SU-DHL-6 (cell line): ENCODE data around the gene SLC38A8.

ENCODE experiments used
- H2AFZ ChIP-seq: fragments of 200-600 bp; sonication (generic); 2 replicates; pipeline ENCODE4 v1.6.1; 2014; ENCODE audit warnings: low read depth, mild to moderate bottlenecking, moderate library complexity, mixed read lengths, antibody characterized with exemption, low read length; ENCODE audit not compliant: severe bottlenecking
- H3F3A ChIP-seq: fragments of 200-600 bp; shearing (Covaris generic); 2 replicates; pipeline ENCODE4 v1.6.0; 2016; ENCODE audit warnings: antibody characterized with exemption, mild to moderate bottlenecking; ENCODE audit not compliant: insufficient read depth
- H3K27ac ChIP-seq: fragments of 200-600 bp; sonication (generic); 2 replicates; pipeline ENCODE4 v1.5.1; 2016; ENCODE audit warnings: low read depth, mild to moderate bottlenecking, low read length, moderate library complexity, mixed read lengths
- H3K27me3 ChIP-seq: fragments of 200-600 bp; sonication (generic), shearing (Covaris generic); 2 replicates; pipeline ENCODE4 v1.6.0; 2014; ENCODE audit warnings: mild to moderate bottlenecking, low read length
- H3K36me3 ChIP-seq: fragments of 200-600 bp; sonication (generic); 2 replicates; pipeline ENCODE4 v1.6.1; 2014; ENCODE audit warnings: mild to moderate bottlenecking, low read length, mixed read lengths
- H3K4me2 ChIP-seq: fragments of 300-600, 200-600 bp; shearing (Covaris generic), sonication (generic); 2 replicates; pipeline ENCODE4 v1.6.0; 2014; ENCODE audit warnings: low read length, low read depth, mild to moderate bottlenecking; ENCODE audit not compliant: poor library complexity, severe bottlenecking
- H3K4me3 ChIP-seq: fragments of 200-600 bp; sonication (generic); 2 replicates; pipeline ENCODE4 v1.5.1; 2014; ENCODE audit warnings: antibody characterized with exemption, low read length, mild to moderate bottlenecking, mixed read lengths; ENCODE audit not compliant: insufficient read depth, poor library complexity, severe bottlenecking
- H3K79me2 ChIP-seq: fragments of 200-600 bp; sonication (generic); 2 replicates; pipeline ENCODE4 v1.6.1; 2014; ENCODE audit warnings: mild to moderate bottlenecking, low read length, moderate library complexity; ENCODE audit not compliant: insufficient read depth
- H3K9ac ChIP-seq: fragments of 200-600 bp; sonication (generic); 2 replicates; pipeline ENCODE4 v1.7.0; 2014; ENCODE audit warnings: mild to moderate bottlenecking, low read length
- H3K9me2 ChIP-seq: fragments of 200-600 bp; sonication (generic); replicated peaks from 2 replicates; pipeline ENCODE4 v1.6.1; 2014; ENCODE audit warnings: low read length; ENCODE audit not compliant: insufficient read depth
- H3K9me3 ChIP-seq: fragments of 200-600 bp; sonication (generic); 2 replicates; pipeline ENCODE4 v1.6.1; 2014; ENCODE audit warnings: low read length, mixed read lengths; ENCODE audit not compliant: insufficient read depth
- H4K20me1 ChIP-seq: fragments of 200-600 bp; sonication (generic); 2 replicates; pipeline ENCODE4 v1.6.1; 2014; ENCODE audit warnings: low read depth, mild to moderate bottlenecking, antibody characterized with exemption, low read length, moderate library complexity, mixed read lengths
- EZH2phosphoT487 ChIP-seq: fragments of 200-600 bp; sonication (generic), shearing (Covaris generic); conservative IDR thresholded peaks from 2 replicates; pipeline ENCODE4 v1.6.1; 2018; ENCODE audit warnings: mild to moderate bottlenecking, antibody characterized with exemption, low read length, moderate library complexity, mixed read lengths
- TF ChIP-seq, protein P1 (sequence below): fragments of 200-600 bp; sonication (generic); IDR thresholded peaks from one replicate; pipeline ENCODE4 v1.5.1; 2017; ENCODE audit warnings: antibody characterized with exemption, mild to moderate bottlenecking, low read length, moderate library complexity; ENCODE audit not compliant: insufficient read depth, poor library complexity, severe bottlenecking

SLC38A8 gene

DNA sequence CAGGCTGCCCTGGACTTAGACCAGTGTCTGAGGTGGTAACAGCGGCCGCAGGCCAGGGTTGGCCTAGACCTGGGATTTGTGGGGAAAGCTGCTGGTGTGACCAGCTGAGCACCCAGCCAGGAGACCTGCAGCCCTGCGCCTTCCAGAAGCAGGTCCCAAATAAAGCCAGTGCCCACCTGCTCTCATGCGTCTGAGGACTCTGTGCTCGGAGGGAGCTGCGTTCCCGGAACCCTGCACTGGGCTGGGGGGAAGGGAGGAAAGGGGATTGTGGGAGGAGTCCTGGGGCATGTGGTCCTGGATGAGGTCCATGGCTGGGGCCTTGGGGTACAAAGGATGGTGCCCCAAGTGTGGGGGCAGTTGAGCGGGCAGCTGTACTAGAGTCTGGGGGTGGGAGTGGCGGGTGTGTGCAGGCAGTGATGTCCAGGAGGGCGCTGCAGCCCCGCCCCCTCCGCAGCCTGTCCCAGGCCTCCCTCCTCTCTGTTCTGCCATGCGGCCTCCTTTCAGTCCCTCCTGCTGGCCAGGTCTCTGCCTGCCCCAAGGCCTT is 76.4 kb downstream of the SLC38A8 start:
- Histone ChIP-seq H3K4me2 (no peak overlapping the region), H3K9ac (no peak overlapping the region), H3K4me3 (no peak overlapping the region)

GRCh38 chr16:83965444-83966152 is 77.0 kb downstream of the SLC38A8 start:
- no peaks in the 10 kb centered on the region for H3K79me2 ChIP-seq
- H3K9me3 ChIP-seq: no peaks in the 10 kb centered on the region
- H3K9ac ChIP-seq: no peak overlapping the region
- H3F3A ChIP-seq: no peaks in the 10 kb centered on the region
- no peak overlapping the region for H3K4me2 ChIP-seq
- no peaks in the 10 kb centered on the region for H3K27me3 ChIP-seq
- no peak overlapping the region for H2AFZ ChIP-seq
- H3K9me2 ChIP-seq: no peaks in the 10 kb centered on the region
- no peak overlapping the region for H3K27ac ChIP-seq
- no peaks in the 10 kb centered on the region for H4K20me1 ChIP-seq
- H3K36me3 ChIP-seq: no peaks in the 10 kb centered on the region
- no peak overlapping the region for H3K4me3 ChIP-seq
- TF ChIP-seq, protein P1, sequence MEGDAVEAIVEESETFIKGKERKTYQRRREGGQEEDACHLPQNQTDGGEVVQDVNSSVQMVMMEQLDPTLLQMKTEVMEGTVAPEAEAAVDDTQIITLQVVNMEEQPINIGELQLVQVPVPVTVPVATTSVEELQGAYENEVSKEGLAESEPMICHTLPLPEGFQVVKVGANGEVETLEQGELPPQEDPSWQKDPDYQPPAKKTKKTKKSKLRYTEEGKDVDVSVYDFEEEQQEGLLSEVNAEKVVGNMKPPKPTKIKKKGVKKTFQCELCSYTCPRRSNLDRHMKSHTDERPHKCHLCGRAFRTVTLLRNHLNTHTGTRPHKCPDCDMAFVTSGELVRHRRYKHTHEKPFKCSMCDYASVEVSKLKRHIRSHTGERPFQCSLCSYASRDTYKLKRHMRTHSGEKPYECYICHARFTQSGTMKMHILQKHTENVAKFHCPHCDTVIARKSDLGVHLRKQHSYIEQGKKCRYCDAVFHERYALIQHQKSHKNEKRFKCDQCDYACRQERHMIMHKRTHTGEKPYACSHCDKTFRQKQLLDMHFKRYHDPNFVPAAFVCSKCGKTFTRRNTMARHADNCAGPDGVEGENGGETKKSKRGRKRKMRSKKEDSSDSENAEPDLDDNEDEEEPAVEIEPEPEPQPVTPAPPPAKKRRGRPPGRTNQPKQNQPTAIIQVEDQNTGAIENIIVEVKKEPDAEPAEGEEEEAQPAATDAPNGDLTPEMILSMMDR: no peak
- no peak for TF ChIP-seq EZH2phosphoT487

More for the DNA sequence above, 76.4 kb downstream of the SLC38A8 start:
- Histone ChIP-seq H3K27ac (no peak overlapping the region), H2AFZ (no peak overlapping the region), H3K36me3 (no peaks in the 10 kb centered on the region), H3K79me2 (no peaks in the 10 kb centered on the region), H3F3A (no peaks in the 10 kb centered on the region), H3K9me2 (no peaks in the 10 kb centered on the region), H4K20me1 (no peaks in the 10 kb centered on the region), H3K27me3 (no peaks in the 10 kb centered on the region), H3K9me3 (no peaks in the 10 kb centered on the region)
- no peak for TF ChIP-seq EZH2phosphoT487
- TF ChIP-seq, protein P1: no peak

- TF ChIP-seq, protein P1: no peak
- no peak for TF ChIP-seq EZH2phosphoT487
- Histone ChIP-seq H3K9ac (no peak overlapping the region), H3K27me3 (no peaks in the 10 kb centered on the region), H3K4me2 (no peak overlapping the region), H2AFZ (no peak overlapping the region), H3K4me3 (no peak overlapping the region), H3K36me3 (no peaks in the 10 kb centered on the region), H3F3A (no peaks in the 10 kb centered on the region), H3K79me2 (no peaks in the 10 kb centered on the region), H3K27ac (no peak overlapping the region), H3K9me3 (no peaks in the 10 kb centered on the region), H4K20me1 (no peaks in the 10 kb centered on the region), H3K9me2 (no peaks in the 10 kb centered on the region)
Observed at GRCh38 chr16:83964684-83965443, 77.7 kb downstream of the SLC38A8 start.
